Heart left ventricle (tissue), 13 donors: ENCODE measurements around the gene TAF4.

Experiments
- CTCF ChIP-seq, 12 donors: fragments of 200-600 bp; sonication (generic) in 4 of 12; IDR thresholded peaks; one replicate each; pipeline versions ENCODE4 v1.5.0 to v1.8.0; 2018 to 2022; ENCODE audit warnings: antibody characterized with exemption in 12 of 12, mild to moderate bottlenecking in 5 of 12
- POLR2A ChIP-seq, 2 donors: fragments of 450-650 bp; IDR thresholded peaks; one replicate each; pipeline ENCODE4 v1.6.1; 2017; ENCODE audit warnings: antibody characterized with exemption in 2 of 2, mild to moderate bottlenecking in 2 of 2, moderate library complexity in 2 of 2
- donor health status: ischemic (EF 13 %, LVEDD 7.1; RV severe dilation, severe dysfunction).
- donor health status: DM: no; HTN: yes; CAD: no.
- donor health status: DM: no; HTN: no; CAD: no.
- donor health status: ischemic (EF 25% LVEDD 6.9; RV normal size, moderate dysfunction).
- donor health status: ischemic (EF 25% LVEDD 5.7; RV mildly dilated, moderate dysfunction).
- donor health status: ischemic (EF 35%, LVEDD 5.7; RV mildly dilated, moderate dysfunction).
- donor health status: nonischemic (EF 11% LVEDD 7.7; RV severe dilation, severe dysfunction).
- donor health status: DM: yes; HTN: yes; CAD: no.
- donor health status: PGD.
- donor health status: ischemic (EF 29% LVEDD 5.4; RV normal size, mild dysfunction).
- donor health status: nonischemic (EF 23%, LVEDD 6.1; RV moderate dilation, normal function).

GRCh38 chr20:62068997-62069396, 3.3 kb upstream of the TAF4 start:
- no peak for TF ChIP-seq CTCF (IDR thresholded peaks at IDR 0.05)
- no peak for TF ChIP-seq POLR2A (IDR thresholded peaks at IDR 0.05)
